ENCODE data around the gene FSD2. TPM values are rescaled to one million over a fixed set of nuclear protein-coding genes. Genes with fewer than 3 reads are reported as not detected.

Gene FSD2
- total RNA-seq, 2 experiments from 2014 or later: not detected

- Mint-ChIP-seq H3K4me1 (ENCODE audit: low read depth) (peaks cover 22% of the 10 kb centered on the region), H3K4me3 (no peak overlapping the region), H3K27me3 (no peaks in the 10 kb centered on the region), H3K27ac (no peak overlapping the region), H3K9me3 (no peaks in the 10 kb centered on the region), H3K36me3 (ENCODE audit: low read depth) (peaks cover under 1% of the 10 kb centered on the region)
- CTCF ChIA-PET: interaction anchor here (0.6 to 1.2 kb wide), 4 partner anchors 13 to 319 kb away, joined by 3 to 4 read pairs (median 3); no protein-coding TSS in a partner anchor
- ATAC-seq (ENCODE audit: poor library complexity): peak; percentile 53
- Histone ChIP-seq H3K36me3 (ENCODE audit: insufficient read depth, low read length) (no peaks in the 10 kb centered on the region), H3K4me3 (ENCODE audit: low read length) (no peak overlapping the region), H3K9me3 (ENCODE audit: control insufficient read depth in 1 of 2, insufficient read depth in 1 of 2, low read length in 2 of 2) (no peaks in the 10 kb centered on the region), H3K27ac (ENCODE audit: low read depth in 1 of 2, low read length in 2 of 2) (no peak overlapping the region), H3K27me3 (ENCODE audit: control insufficient read depth in 1 of 2, insufficient read depth in 2 of 2, low read length in 2 of 2) (no peaks in the 10 kb centered on the region), H3K4me1 (ENCODE audit: insufficient read depth, low read length) (peaks cover 1% of the 10 kb centered on the region)
- peak in 10 of 14 experiments; percentile 12 to 74 (median 39) for DNase-seq
- peak; percentile 43 for TF ChIP-seq CTCF (IDR thresholded peaks at IDR 0.05)
- POLR2A ChIA-PET: interaction anchor here (0.6 kb wide), 1 partner anchor 39 kb away, joined by 4 read pairs; no protein-coding TSS in a partner anchor
- intact Hi-C loops (cut with DNase I, micrococcal nuclease): no loop called here
Measured at GRCh38 chr15:82849556-82850512, 44.0 kb upstream of the FSD2 start.

- no peak for TF ChIP-seq CTCF (IDR thresholded peaks at IDR 0.05)
- intact Hi-C loops (cut with DNase I, micrococcal nuclease): no loop called here
- Histone ChIP-seq H3K27me3 (ENCODE audit: control insufficient read depth in 1 of 2, insufficient read depth in 2 of 2, low read length in 2 of 2) (no peaks in the 10 kb centered on the region), H3K4me1 (ENCODE audit: insufficient read depth, low read length) (peaks cover 4% of the 10 kb centered on the region), H3K4me3 (ENCODE audit: low read length) (no peak overlapping the region), H3K36me3 (ENCODE audit: insufficient read depth, low read length) (no peaks in the 10 kb centered on the region), H3K27ac (ENCODE audit: low read depth in 1 of 2, low read length in 2 of 2) (no peak overlapping the region), H3K9me3 (ENCODE audit: control insufficient read depth in 1 of 2, insufficient read depth in 1 of 2, low read length in 2 of 2) (no peaks in the 10 kb centered on the region)
- DNase-seq (no peak), ATAC-seq (ENCODE audit: poor library complexity) (no peak)
- Mint-ChIP-seq H3K36me3 (ENCODE audit: low read depth) (peaks cover 4% of the 10 kb centered on the region), H3K9me3 (no peaks in the 10 kb centered on the region), H3K4me1 (ENCODE audit: low read depth) (peaks cover 22% of the 10 kb centered on the region), H3K4me3 (no peak overlapping the region), H3K27ac (no peak overlapping the region), H3K27me3 (no peaks in the 10 kb centered on the region)
- ChIA-PET CTCF (no interaction called here), POLR2A (no interaction called here)
Measured at GRCh38 chr15:82848241-82848993, 42.5 kb upstream of the FSD2 start.

GRCh38 chr15:82847703-82848102 lies 41.8 kb upstream of the FSD2 start:
- intact Hi-C loops (cut with DNase I, micrococcal nuclease): no loop called here
- Mint-ChIP-seq H3K36me3 (ENCODE audit: low read depth) (peaks cover 4% of the 10 kb centered on the region), H3K27ac (no peak overlapping the region), H3K9me3 (no peaks in the 10 kb centered on the region), H3K27me3 (no peaks in the 10 kb centered on the region), H3K4me3 (no peak overlapping the region), H3K4me1 (ENCODE audit: low read depth) (peaks cover 18% of the 10 kb centered on the region)
- H3K4me1 ChIP-seq (ENCODE audit: insufficient read depth, low read length): peaks cover 4% of the 10 kb centered on the region
- H3K27ac ChIP-seq (ENCODE audit: low read depth in 1 of 2, low read length in 2 of 2): no peak overlapping the region
- peaks cover 0 to 5% of the 10 kb centered on the region in 2 experiments for H3K9me3 ChIP-seq (ENCODE audit: control insufficient read depth in 1 of 2, insufficient read depth in 1 of 2, low read length in 2 of 2)
- TF ChIP-seq CTCF (IDR thresholded peaks at IDR 0.05): no peak
- no peaks in the 10 kb centered on the region for H3K27me3 ChIP-seq (ENCODE audit: control insufficient read depth in 1 of 2, insufficient read depth in 2 of 2, low read length in 2 of 2)
- H3K4me3 ChIP-seq (ENCODE audit: low read length): no peak overlapping the region
- CTCF ChIA-PET: no interaction called here
- DNase-seq (no peak), ATAC-seq (ENCODE audit: poor library complexity) (no peak)
- H3K36me3 ChIP-seq (ENCODE audit: insufficient read depth, low read length): no peaks in the 10 kb centered on the region
- POLR2A ChIA-PET: no interaction called here
